HepG2 (cell line): ENCODE results near the gene GPR173. TPM values are rescaled to one million over a fixed set of nuclear protein-coding genes. Genes with fewer than 3 reads are reported as not detected.
A peak's percentile ranks its signal among the peaks of the same experiment; 100 is the strongest.

ENCODE experiments used
- ATAC-seq: fragments of 200-7000 bp; cut with Tn5 transposase; 3 replicates; pipeline ENCODE4 v1.9.1; 2020; ENCODE audit warnings: mild to moderate bottlenecking, moderate library complexity
- BruUV-seq: library from RNA; stranded (reverse); fragments of 400-500 nt; replicated peaks from 2 replicates; lab custom pipeline; 2021; lab: Mats Ljungman, UMichigan
- CTCF ChIA-PET: fragments of 300-600 bp; formaldehyde crosslinking; extraction: SDS; loops from one replicate; lab custom pipeline; 2021; ENCODE audit warnings: low total read pairs, inconsistent platforms, low intra/inter-chr PET ratio; lab: Yijun Ruan, JAX
- POLR2A ChIA-PET: fragments of 350-600 bp; sonication (Branson Sonifier 250); formaldehyde crosslinking; loops from one replicate; lab custom pipeline; 2020; ENCODE audit warnings: antibody characterized with exemption, inconsistent platforms; lab: Yijun Ruan, JAX
- DNase-seq: peaks from one replicate; pipeline ENCODE4 v3.0.0-alpha.2; 2015; ENCODE audit warnings: low spot score
- FAIRE-seq: peaks from 3 replicates; lab custom pipeline; 2011; peaks lifted over from hg19 to GRCh38; lab: Jason Lieb, UNC
- H2AFZ ChIP-seq: one replicate; pipeline ENCODE4 v1.6.1; 2011; ENCODE audit warnings: low read length, inconsistent platforms
- H3K27ac ChIP-seq: fragments of 300-600 bp; 3 replicates; pipeline ENCODE4 v1.8.0; 2011; ENCODE audit warnings: mixed run types, mild to moderate bottlenecking, mixed read lengths, low read length, inconsistent platforms; ENCODE audit not compliant: insufficient read depth; ENCODE audit errors: extremely low read length
- H3K27me3 ChIP-seq, 2 experiments: fragments of 200-600 bp in 1 of 2; 2 replicates in 1 of 2; 3 replicates in 1 of 2; pipeline versions ENCODE4 v1.6.0 to v1.8.0; 2011; ENCODE audit warnings: low read length in 2 of 2, mild to moderate bottlenecking in 2 of 2, moderate library complexity in 2 of 2, inconsistent platforms in 1 of 2; ENCODE audit not compliant: insufficient read depth in 2 of 2, control insufficient read depth in 1 of 2
- H3K36me3 ChIP-seq, 2 experiments: fragments of 200-600 bp in 1 of 2; replicated peaks in 1 of 2; 2 replicates in 1 of 2; 3 replicates in 1 of 2; pipeline versions ENCODE4 v1.5.1 to v1.8.0; 2011; ENCODE audit warnings: low read length in 2 of 2, inconsistent platforms in 1 of 2; ENCODE audit not compliant: insufficient read depth in 2 of 2, control insufficient read depth in 1 of 2
- H3K4me1 ChIP-seq: 2 replicates; pipeline ENCODE4 v1.5.1; 2012; ENCODE audit warnings: low read length, inconsistent platforms; ENCODE audit not compliant: insufficient read depth
- H3K4me2 ChIP-seq: 2 replicates; pipeline ENCODE4 v1.6.0; 2011; ENCODE audit warnings: low read depth, low read length, inconsistent platforms
- H3K4me3 ChIP-seq, 3 experiments: fragments of 200-600 bp in 1 of 3; sonication (generic), shearing (Covaris generic) in 1 of 3; replicated peaks in 1 of 3; 2 replicates each; pipeline ENCODE4 v1.5.1; 2011 to 2016; ENCODE audit warnings: low read length in 3 of 3, inconsistent platforms in 2 of 3, low read depth in 2 of 3, mild to moderate bottlenecking in 2 of 3, control low read depth in 1 of 3, mixed read lengths in 1 of 3; ENCODE audit not compliant: insufficient read depth in 1 of 3
- H3K79me2 ChIP-seq: one replicate; pipeline ENCODE4 v1.6.1; 2011; ENCODE audit warnings: low read length, inconsistent platforms; ENCODE audit not compliant: insufficient read depth
- H3K9ac ChIP-seq: 2 replicates; pipeline ENCODE4 v1.6.0; 2011; ENCODE audit warnings: mild to moderate bottlenecking, low read depth, low read length, inconsistent platforms; ENCODE audit not compliant: insufficient read depth
- H3K9me3 ChIP-seq: 2 replicates; pipeline ENCODE4 v1.5.1; 2012; ENCODE audit warnings: mild to moderate bottlenecking, low read length
- H4K20me1 ChIP-seq: 2 replicates; pipeline ENCODE4 v1.6.0; 2011; ENCODE audit warnings: inconsistent platforms, mild to moderate bottlenecking, low read length, moderate library complexity; ENCODE audit not compliant: insufficient read depth
- ELF1 ChIP-seq: sonication (generic); formaldehyde crosslinking; IDR thresholded peaks from 2 replicates; pipeline ENCODE4 v1.4.0; 2020; ENCODE audit warnings: missing genetic modification reagents
- IKZF4 ChIP-seq: sonication (generic); formaldehyde crosslinking; IDR thresholded peaks from 2 replicates; pipeline ENCODE4 v1.5.1; 2020; ENCODE audit warnings: borderline replicate concordance, mild to moderate bottlenecking, low read depth, missing genetic modification reagents; ENCODE audit errors: not compliant biosample characterization
- MAFF ChIP-seq: IDR thresholded peaks from 2 replicates; pipeline ENCODE4 v1.6.1; 2011; ENCODE audit warnings: low read depth, low read length, improper control_type of control experiment
- RORA ChIP-seq: sonication (generic); formaldehyde crosslinking; IDR thresholded peaks from 2 replicates; pipeline ENCODE4 v1.5.0; 2020; ENCODE audit warnings: mild to moderate bottlenecking, missing genetic modification reagents, moderate library complexity
- SP5 ChIP-seq: IDR thresholded peaks from 2 replicates; pipeline ENCODE4 v1.6.1; 2016; ENCODE audit warnings: low read depth, borderline replicate concordance
- ZNF343 ChIP-seq: sonication (generic); formaldehyde crosslinking; IDR thresholded peaks from 2 replicates; pipeline ENCODE4 v1.4.0; 2020; ENCODE audit warnings: mild to moderate bottlenecking, missing genetic modification reagents
- ZNF460 ChIP-seq: sonication (generic); formaldehyde crosslinking; IDR thresholded peaks from 2 replicates; pipeline ENCODE4 v1.5.1; 2020; ENCODE audit warnings: missing genetic modification reagents, mild to moderate bottlenecking, borderline replicate concordance
- ZNF570 ChIP-seq: sonication (generic); formaldehyde crosslinking; IDR thresholded peaks from 2 replicates; pipeline ENCODE4 v1.4.0; 2020; ENCODE audit warnings: mild to moderate bottlenecking, missing genetic modification reagents, borderline replicate concordance
- WGBS: methylation state at CpG from one replicate; pipeline ENCODE4 v1.1.6; 2017; ENCODE audit warnings: low lambda C conversion rate; 5-methylcytosine and 5-hydroxymethylcytosine counted together
- in situ Hi-C: cut with HindIII; loops from 2 replicates; pipeline ENCODE4 v1.10.0; 2017; ENCODE audit warnings: low pct_unique_long_range_greater_than_20kb; ENCODE audit not compliant: extremely low pct_ligation_motif_present
- intact Hi-C: fragments of 100-400 bp; cut with micrococcal nuclease; formaldehyde crosslinking; loops from one replicate; pipeline ENCODE4 v1.10.0; 2022; ENCODE audit not compliant: unreplicated experiment
- polyA plus RNA-seq, 8 experiments: library from polyadenylated mRNA; depleted of rRNA in 3 of 8; stranded (reverse) in 7 of 8; unstranded in 1 of 8; fragments of >200 nt; fragmentation: Illumina TruSeq in 4 of 8; extraction: Trizol in 4 of 8; gene quantifications; 2 replicates each; pipeline versions ENCODE4 v1.2.1 to v1.2.3, GENCODE V29; 2011 to 2016; ENCODE audit warnings: low read depth in 4 of 8, missing spikeins in 1 of 8, mixed read lengths in 1 of 8; ENCODE audit not compliant: insufficient read depth in 1 of 8
- total RNA-seq, 5 experiments: library from RNA; depleted of rRNA; stranded (reverse); fragments of >200 nt; fragmentation: Illumina TruSeq; extraction: Trizol; gene quantifications; 2 replicates each; pipeline ENCODE4 v1.2.3, GENCODE V29; 2016; ENCODE audit warnings: low read depth in 1 of 5
- TF ChIP-seq, protein P1 (sequence below): sonication (generic); formaldehyde crosslinking; IDR thresholded peaks from 2 replicates; pipeline ENCODE4 v1.5.0; 2020; ENCODE audit warnings: mild to moderate bottlenecking, missing genetic modification reagents, moderate library complexity

The GPR173 gene
- total and polyA plus RNA-seq, 2 of the 13 experiments (the other 11 are each of a cell fraction or from before 2014, with no cell fraction given) = 0.04 TPM; not detected in 1

DNA sequence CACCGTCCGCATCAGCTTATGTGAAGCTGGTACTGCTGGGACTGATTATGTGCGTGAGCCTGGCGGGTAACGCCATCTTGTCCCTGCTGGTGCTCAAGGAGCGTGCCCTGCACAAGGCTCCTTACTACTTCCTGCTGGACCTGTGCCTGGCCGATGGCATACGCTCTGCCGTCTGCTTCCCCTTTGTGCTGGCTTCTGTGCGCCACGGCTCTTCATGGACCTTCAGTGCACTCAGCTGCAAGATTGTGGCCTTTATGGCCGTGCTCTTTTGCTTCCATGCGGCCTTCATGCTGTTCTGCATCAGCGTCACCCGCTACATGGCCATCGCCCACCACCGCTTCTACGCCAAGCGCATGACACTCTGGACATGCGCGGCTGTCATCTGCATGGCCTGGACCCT lies 28.1 kb downstream of the GPR173 start:
- no peaks in the 10 kb centered on the region for H3K36me3 ChIP-seq
- CTCF ChIA-PET = no interaction called here
- H3K27ac ChIP-seq = no peak overlapping the region
- no peaks in the 10 kb centered on the region for H4K20me1 ChIP-seq
- no peaks in the 10 kb centered on the region for H3K27me3 ChIP-seq
- no peaks in the 10 kb centered on the region for H3K9me3 ChIP-seq
- intact Hi-C loops = no loop called here
- TF ChIP-seq ELF1 = no peak
- no peak for TF ChIP-seq ZNF343
- TF ChIP-seq IKZF4 = no peak
- no peak for TF ChIP-seq MAFF
- no peak for ATAC-seq
- H3K4me2 ChIP-seq = no peak overlapping the region
- in situ Hi-C loops = no loop called here
- no peak for DNase-seq
- H3K79me2 ChIP-seq = no peaks in the 10 kb centered on the region
- 96% methylated on average over 12 of the region's 21 CpGs for WGBS
- H2AFZ ChIP-seq = no peak overlapping the region
- H3K4me1 ChIP-seq = no peaks in the 10 kb centered on the region
- no peak for FAIRE-seq
- no TSS peak for BruUV-seq
- no peak overlapping the region for H3K4me3 ChIP-seq
- H3K9ac ChIP-seq = no peak overlapping the region
- POLR2A ChIA-PET = no interaction called here

DNA sequence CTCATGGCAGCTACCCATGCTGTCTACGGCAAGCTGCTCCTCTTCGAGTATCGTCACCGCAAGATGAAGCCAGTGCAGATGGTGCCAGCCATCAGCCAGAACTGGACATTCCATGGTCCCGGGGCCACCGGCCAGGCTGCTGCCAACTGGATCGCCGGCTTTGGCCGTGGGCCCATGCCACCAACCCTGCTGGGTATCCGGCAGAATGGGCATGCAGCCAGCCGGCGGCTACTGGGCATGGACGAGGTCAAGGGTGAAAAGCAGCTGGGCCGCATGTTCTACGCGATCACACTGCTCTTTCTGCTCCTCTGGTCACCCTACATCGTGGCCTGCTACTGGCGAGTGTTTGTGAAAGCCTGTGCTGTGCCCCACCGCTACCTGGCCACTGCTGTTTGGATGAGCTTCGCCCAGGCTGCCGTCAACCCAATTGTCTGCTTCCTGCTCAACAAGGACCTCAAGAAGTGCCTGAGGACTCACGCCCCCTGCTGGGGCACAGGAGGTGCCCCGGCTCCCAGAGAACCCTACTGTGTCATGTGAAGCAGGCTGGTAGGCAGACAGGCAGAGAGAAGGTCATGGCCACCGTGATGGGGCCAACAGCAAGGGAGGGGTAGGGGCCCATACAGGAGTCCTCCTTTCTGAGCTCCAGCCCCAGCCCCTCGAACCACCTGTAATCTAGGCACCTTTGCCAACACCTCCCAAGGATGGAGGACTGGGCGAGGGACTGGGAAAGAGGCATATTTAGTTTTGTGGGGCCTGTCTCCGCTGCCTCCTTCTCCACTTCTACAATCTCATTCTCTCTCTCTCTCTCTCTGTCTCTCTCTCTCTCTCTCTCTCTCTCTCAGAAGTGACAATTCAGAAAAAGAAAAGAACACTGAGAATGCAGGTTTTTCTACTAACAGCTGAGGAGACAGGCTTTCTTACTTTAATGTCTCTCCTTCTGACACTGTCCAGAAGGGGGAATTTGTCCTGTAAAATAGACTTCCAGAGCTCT lies 28.9 kb downstream of the GPR173 start:
- H3K27me3 ChIP-seq = no peaks in the 10 kb centered on the region
- intact Hi-C loops (no loop called here), in situ Hi-C loops (no loop called here)
- POLR2A ChIA-PET = no interaction called here
- H3K4me3 ChIP-seq = no peak overlapping the region
- no peak overlapping the region for H3K4me2 ChIP-seq
- H4K20me1 ChIP-seq = no peaks in the 10 kb centered on the region
- TF ChIP-seq ZNF570 (CRISPR knock-in tag) (no peak), SP5 (CRISPR knock-in tag) (no peak), ZNF460 (no peak), RORA (CRISPR knock-in tag) (no peak)
- TF ChIP-seq, protein P1, sequence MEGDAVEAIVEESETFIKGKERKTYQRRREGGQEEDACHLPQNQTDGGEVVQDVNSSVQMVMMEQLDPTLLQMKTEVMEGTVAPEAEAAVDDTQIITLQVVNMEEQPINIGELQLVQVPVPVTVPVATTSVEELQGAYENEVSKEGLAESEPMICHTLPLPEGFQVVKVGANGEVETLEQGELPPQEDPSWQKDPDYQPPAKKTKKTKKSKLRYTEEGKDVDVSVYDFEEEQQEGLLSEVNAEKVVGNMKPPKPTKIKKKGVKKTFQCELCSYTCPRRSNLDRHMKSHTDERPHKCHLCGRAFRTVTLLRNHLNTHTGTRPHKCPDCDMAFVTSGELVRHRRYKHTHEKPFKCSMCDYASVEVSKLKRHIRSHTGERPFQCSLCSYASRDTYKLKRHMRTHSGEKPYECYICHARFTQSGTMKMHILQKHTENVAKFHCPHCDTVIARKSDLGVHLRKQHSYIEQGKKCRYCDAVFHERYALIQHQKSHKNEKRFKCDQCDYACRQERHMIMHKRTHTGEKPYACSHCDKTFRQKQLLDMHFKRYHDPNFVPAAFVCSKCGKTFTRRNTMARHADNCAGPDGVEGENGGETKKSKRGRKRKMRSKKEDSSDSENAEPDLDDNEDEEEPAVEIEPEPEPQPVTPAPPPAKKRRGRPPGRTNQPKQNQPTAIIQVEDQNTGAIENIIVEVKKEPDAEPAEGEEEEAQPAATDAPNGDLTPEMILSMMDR (CRISPR knock-in tag) = peak; percentile 36
- no peaks in the 10 kb centered on the region for H3K79me2 ChIP-seq
- FAIRE-seq (no peak), DNase-seq (no peak), ATAC-seq (no peak)
- H2AFZ ChIP-seq = no peak overlapping the region
- BruUV-seq = no TSS peak
- CTCF ChIA-PET = no interaction called here
- H3K9ac ChIP-seq = no peak overlapping the region
- 86% methylated on average over 6 of the region's 27 CpGs for WGBS
- no peaks in the 10 kb centered on the region for H3K4me1 ChIP-seq
- H3K36me3 ChIP-seq = no peaks in the 10 kb centered on the region
- H3K9me3 ChIP-seq = no peaks in the 10 kb centered on the region
- no peak overlapping the region for H3K27ac ChIP-seq
